K562 (cell line): ENCODE measurements around the gene BCL3. TPM values are rescaled to one million over a fixed set of nuclear protein-coding genes. Genes with fewer than 3 reads are reported as not detected.

Experiments
- ATAC-seq: fragments of 200-7000 bp; cut with Tn5 transposase; 3 replicates; pipeline ENCODE4 v1.9.1; 2020; ENCODE audit warnings: moderate library complexity
- BruUV-seq: library from RNA; stranded (reverse); fragments of 400-500 nt; replicated peaks from 2 replicates; lab custom pipeline; 2021; lab: Mats Ljungman, UMichigan
- CTCF ChIA-PET: fragments of 300-600 bp; formaldehyde crosslinking; extraction: SDS; loops from one replicate; lab custom pipeline; 2021; ENCODE audit warnings: low intra/inter-chr PET ratio; lab: Yijun Ruan, JAX
- POLR2A ChIA-PET: fragments of 300-600, 350-650 bp; sonication (Branson Sonifier 250); formaldehyde crosslinking; extraction: SDS; loops from one replicate; lab custom pipeline; 2021; ENCODE audit warnings: antibody characterized with exemption, inconsistent platforms; lab: Yijun Ruan, JAX
- DNase-seq, 4 experiments: peaks; one replicate each; pipeline versions ENCODE4 v3.0.0 to v3.0.0-alpha.2; 2011 to 2018; ENCODE audit warnings: low spot score in 3 of 4, mixed read lengths in 3 of 4; ENCODE audit errors: extremely low read depth in 1 of 4
- FAIRE-seq: peaks from 2 replicates; lab custom pipeline; 2011; peaks lifted over from hg19 to GRCh38; lab: Jason Lieb, UNC
- H2AFZ ChIP-seq: 2 replicates; pipeline ENCODE4 v1.6.0; 2011; ENCODE audit warnings: low read depth, low read length, control low read depth, inconsistent platforms
- H3K27ac ChIP-seq: fragments of 200-600 bp; 3 replicates; pipeline ENCODE4 v1.8.0; 2011; ENCODE audit warnings: low read depth, mild to moderate bottlenecking, control low read depth, inconsistent platforms, low read length, moderate library complexity, mixed read lengths; ENCODE audit errors: extremely low read depth
- H3K27me3 ChIP-seq, 2 experiments: fragments of 300-600 bp in 1 of 2; 2 replicates in 1 of 2; 3 replicates in 1 of 2; pipeline versions ENCODE4 v1.6.0 to v1.8.0; 2011; ENCODE audit warnings: inconsistent platforms in 2 of 2, low read length in 2 of 2, mild to moderate bottlenecking in 1 of 2, mixed read lengths in 1 of 2, moderate library complexity in 1 of 2; ENCODE audit not compliant: control insufficient read depth in 2 of 2, insufficient read depth in 2 of 2
- H3K36me3 ChIP-seq: fragments of 300-600 bp; 3 replicates; pipeline ENCODE4 v1.8.0; 2011; ENCODE audit warnings: mild to moderate bottlenecking, low read length, inconsistent platforms; ENCODE audit not compliant: control insufficient read depth, insufficient read depth
- H3K4me1 ChIP-seq, 2 experiments: fragments of 200-600 bp in 1 of 2; replicated peaks in 1 of 2; 2 replicates in 1 of 2; 3 replicates in 1 of 2; pipeline versions ENCODE4 v1.5.1 to v1.8.0; 2011; ENCODE audit warnings: inconsistent platforms in 2 of 2, low read length in 2 of 2, mild to moderate bottlenecking in 1 of 2, mixed read lengths in 1 of 2, moderate library complexity in 1 of 2; ENCODE audit not compliant: control insufficient read depth in 2 of 2, insufficient read depth in 2 of 2
- H3K4me2 ChIP-seq: 2 replicates; pipeline ENCODE4 v1.6.1; 2011; ENCODE audit warnings: low read length, control low read depth, inconsistent platforms, mixed read lengths; ENCODE audit not compliant: insufficient read depth
- H3K4me3 ChIP-seq: fragments of 200-600 bp; sonication (generic), shearing (Covaris generic); 2 replicates; pipeline ENCODE4 v1.5.1; 2016; ENCODE audit warnings: control low read depth, inconsistent platforms
- H3K79me2 ChIP-seq: fragments of 200-600 bp; 3 replicates; pipeline ENCODE4 v1.8.0; 2011; ENCODE audit warnings: low read length, inconsistent platforms; ENCODE audit not compliant: control insufficient read depth, insufficient read depth
- H3K9ac ChIP-seq, 2 experiments: 2 replicates each; pipeline versions ENCODE4 v1.6.0 to v1.6.1; 2011; ENCODE audit warnings: low read depth in 2 of 2, low read length in 2 of 2, control low read depth in 1 of 2, inconsistent platforms in 1 of 2, mild to moderate bottlenecking in 1 of 2, mixed read lengths in 1 of 2; ENCODE audit not compliant: insufficient read depth in 1 of 2
- H3K9me1 ChIP-seq: one replicate; pipeline ENCODE4 v1.6.0; 2011; ENCODE audit warnings: inconsistent platforms, mild to moderate bottlenecking, low read length, moderate library complexity; ENCODE audit not compliant: control insufficient read depth, insufficient read depth
- H3K9me3 ChIP-seq: replicated peaks from 2 replicates; pipeline ENCODE4 v1.5.1; 2011; ENCODE audit warnings: low read depth, low read length, inconsistent platforms; ENCODE audit not compliant: control insufficient read depth, insufficient read depth
- H4K20me1 ChIP-seq: replicated peaks from 2 replicates; pipeline ENCODE4 v1.6.1; 2011; ENCODE audit warnings: low read length, inconsistent platforms, mixed read lengths; ENCODE audit not compliant: control insufficient read depth, insufficient read depth
- CBFB ChIP-seq: sonication (generic); formaldehyde crosslinking; IDR thresholded peaks from 2 replicates; pipeline ENCODE4 v1.4.0; 2020; ENCODE audit warnings: mild to moderate bottlenecking, missing genetic modification reagents
- CBX1 ChIP-seq: sonication (generic); IDR thresholded peaks from 2 replicates; pipeline ENCODE4 v1.6.1; 2016; ENCODE audit warnings: antibody characterized with exemption, low read depth, mild to moderate bottlenecking
- EGR1 ChIP-seq: fragments of 450-650 bp; conservative IDR thresholded peaks from 2 replicates; pipeline ENCODE4 v1.6.1; 2017; ENCODE audit warnings: mild to moderate bottlenecking
- ETV1 ChIP-seq: fragments of 450-650 bp; conservative IDR thresholded peaks from 2 replicates; pipeline ENCODE4 v1.6.1; 2016; ENCODE audit warnings: missing genetic modification characterization, control low read depth, low read depth, missing compliant biosample characterization
- GATAD2B ChIP-seq: fragments of 450-650 bp; IDR thresholded peaks from 2 replicates; pipeline ENCODE4 v1.6.1; 2017; ENCODE audit warnings: mild to moderate bottlenecking, borderline replicate concordance
- KDM1A ChIP-seq, 2 experiments: fragments of 450-650 bp; IDR thresholded peaks; 2 replicates each; pipeline ENCODE4 v1.6.1; 2016; ENCODE audit warnings: mild to moderate bottlenecking in 2 of 2
- LCOR ChIP-seq: sonication (generic); formaldehyde crosslinking; IDR thresholded peaks from 2 replicates; pipeline ENCODE4 v1.8.0; 2022; ENCODE audit warnings: mild to moderate bottlenecking, missing genetic modification reagents
- MTA1 ChIP-seq: fragments of 450-650 bp; IDR thresholded peaks from 2 replicates; pipeline ENCODE4 v1.6.1; 2017; ENCODE audit warnings: borderline replicate concordance
- NFIC ChIP-seq: fragments of 450-650 bp; IDR thresholded peaks from 2 replicates; pipeline ENCODE4 v1.6.1; 2017; ENCODE audit warnings: mild to moderate bottlenecking, inconsistent platforms
- NR2C2 ChIP-seq, 2 experiments: fragments of 200-800 bp in 1 of 2; sonication (Bioruptor generic) in 1 of 2; sonication (generic) in 1 of 2; formaldehyde crosslinking in 1 of 2; IDR thresholded peaks; 2 replicates each; pipeline versions ENCODE4 v1.6.1 to v1.8.0; 2016 to 2022; ENCODE audit warnings: mild to moderate bottlenecking in 1 of 2, missing compliant biosample characterization in 1 of 2, missing genetic modification characterization in 1 of 2, missing genetic modification reagents in 1 of 2
- RBM25 ChIP-seq: fragments of 200-400 bp; formaldehyde crosslinking; IDR thresholded peaks from 2 replicates; pipeline ENCODE4 v1.6.1; 2018; ENCODE audit warnings: low read length, low read depth, moderate library complexity; ENCODE audit not compliant: severe bottlenecking
- SPI1 ChIP-seq: IDR thresholded peaks from 2 replicates; pipeline ENCODE4 v1.6.1; 2011; ENCODE audit warnings: low read depth, low read length, control low read depth, borderline replicate concordance
- ZFP36 ChIP-seq: fragments of 150-350 bp; IDR thresholded peaks from 2 replicates; pipeline ENCODE4 v1.6.1; 2018; ENCODE audit warnings: low read length, low read depth; ENCODE audit not compliant: partially characterized antibody
- ZNF263 ChIP-seq: sonication (generic); formaldehyde crosslinking; IDR thresholded peaks from 2 replicates; pipeline ENCODE4 v1.8.0; 2022; ENCODE audit warnings: mild to moderate bottlenecking, missing genetic modification reagents, borderline replicate concordance
- ZNF644 ChIP-seq: fragments of 200-800 bp; sonication (Bioruptor generic); IDR thresholded peaks from 2 replicates; pipeline ENCODE4 v1.6.1; 2016; ENCODE audit warnings: low read depth, missing genetic modification characterization, missing compliant biosample characterization
- ZNF707 ChIP-seq: fragments of 250-450 bp; sonication (Bioruptor Pico); conservative IDR thresholded peaks from 2 replicates; pipeline ENCODE4 v1.8.0; 2022; ENCODE audit warnings: inconsistent platforms, mild to moderate bottlenecking, moderate library complexity
- WGBS: fragments of 100-300 bp; shearing (Covaris generic); methylation state at CpG from one replicate; pipeline ENCODE4 v1.1.6; 2016; ENCODE audit warnings: low coverage, mixed read lengths; ENCODE audit not compliant: insufficient coverage; ENCODE audit errors: missing lambda C conversion rate; 5-methylcytosine and 5-hydroxymethylcytosine counted together
- in situ Hi-C: fragments of 300-500 bp; cut with MboI; formaldehyde crosslinking; loops from 4 replicates; pipeline ENCODE4 v1.15.0; 2018; ENCODE audit warnings: inconsistent platforms, mixed read lengths
- intact Hi-C: fragments of 100-400 bp; cut with micrococcal nuclease; formaldehyde crosslinking; loops from 2 replicates; pipeline ENCODE4 v1.14.2; 2022
- polyA plus RNA-seq, 8 experiments: library from polyadenylated mRNA; depleted of rRNA in 4 of 8; stranded (reverse) in 5 of 8; unstranded in 3 of 8; fragments of >200 nt; fragmentation: Nextera tagmentation in 2 of 8; fragmentation: Illumina TruSeq in 1 of 8; extraction: Ambion mirVana in 2 of 8; extraction: Trizol in 1 of 8; gene quantifications; 2 replicates each; pipeline versions ENCODE4 v1.2.1 to v1.2.3, GENCODE V29; 2011 to 2014; ENCODE audit warnings: inconsistent platforms in 1 of 8, missing spikeins in 1 of 8
- total RNA-seq, 7 experiments: library from RNA; depleted of rRNA in 6 of 7; stranded (reverse); fragments of >200 nt in 6 of 7; fragmentation: Illumina TruSeq in 2 of 7; extraction: Trizol in 2 of 7; gene quantifications; 2 replicates each; pipeline versions ENCODE4 v1.2.1 to v1.2.3, GENCODE V29; 2011 to 2021; ENCODE audit warnings: low replicate concordance in 1 of 7
- TF ChIP-seq, protein P1 (sequence below): sonication (generic); formaldehyde crosslinking; IDR thresholded peaks from 2 replicates; pipeline ENCODE4 v1.8.0; 2023; ENCODE audit warnings: missing genetic modification reagents, mild to moderate bottlenecking, borderline replicate concordance

BCL3 gene
- total and polyA plus RNA-seq, 9 of the 15 experiments (the other 6 are each of a cell fraction or from before 2014, with no cell fraction given), result 0.03 to 2.4 (median 0.50) TPM; not detected in 1

GRCh38 chr19:44718441-44719261 is 29.9 kb upstream of the BCL3 start:
- in situ Hi-C loops, result no loop called here
- no peaks in the 10 kb centered on the region for H3K27me3 ChIP-seq
- H3K4me2 ChIP-seq, result no peak overlapping the region
- DNase-seq, result no peak
- no peaks in the 10 kb centered on the region for H3K36me3 ChIP-seq
- peak overlapping the region; percentile 58; the same call in 1 of the 2 replicates for H2AFZ ChIP-seq
- WGBS, result 51% methylated on average over 11 of the region's 11 CpGs
- no peak for FAIRE-seq
- peaks cover 10% of the 10 kb centered on the region for H3K9me3 ChIP-seq
- no peak overlapping the region for H3K4me3 ChIP-seq
- ChIA-PET CTCF (no interaction called here), POLR2A (interaction anchor here (0.6 to 1.2 kb wide), 2 partner anchors 19 to 23 kb away, joined by 3 read pairs; no protein-coding TSS in a partner anchor)
- peaks cover 9 to 24% of the 10 kb centered on the region in 2 experiments for H3K4me1 ChIP-seq
- no peaks in the 10 kb centered on the region for H3K79me2 ChIP-seq
- BruUV-seq, result no TSS peak
- no peak overlapping the region for H3K27ac ChIP-seq
- H3K9me1 ChIP-seq, result no peaks in the 10 kb centered on the region
- intact Hi-C loops, result no loop called here
- no peak; the same call in 2 of the 3 replicates for ATAC-seq
- no peaks in the 10 kb centered on the region for H4K20me1 ChIP-seq
- peak overlapping the region in 1 of 2 experiments; percentile 54; a peak in 1 of 4 replicates for H3K9ac ChIP-seq
- TF ChIP-seq ZNF707 (no peak), ETV1 (tag) (no peak), NR2C2 (CRISPR knock-in tag; IDR thresholded peaks at IDR 0.05) (no peak), NR2C2 (tag; IDR thresholded peaks at IDR 0.05) (no peak), ZFP36 (peak; percentile 67), ZNF644 (no peak), MTA1 (peak; percentile 23; the same call in 1 of the 2 replicates), CBFB (CRISPR knock-in tag) (no peak), SPI1 (0 out of 2 replicates have a peak, but pooled peaks have one; percentile 30), KDM1A (IDR thresholded peaks at IDR 0.05) (peak in 1 of 2 experiments; percentile 23; a peak in 1 of 4 replicates), CBX1 (no peak), NFIC (peak; percentile 62), ZNF263 (CRISPR knock-in tag) (peak; percentile 97), LCOR (no peak), RBM25 (peak; percentile 12), EGR1 (peak; percentile 39), GATAD2B (no peak)
- TF ChIP-seq, protein P1, sequence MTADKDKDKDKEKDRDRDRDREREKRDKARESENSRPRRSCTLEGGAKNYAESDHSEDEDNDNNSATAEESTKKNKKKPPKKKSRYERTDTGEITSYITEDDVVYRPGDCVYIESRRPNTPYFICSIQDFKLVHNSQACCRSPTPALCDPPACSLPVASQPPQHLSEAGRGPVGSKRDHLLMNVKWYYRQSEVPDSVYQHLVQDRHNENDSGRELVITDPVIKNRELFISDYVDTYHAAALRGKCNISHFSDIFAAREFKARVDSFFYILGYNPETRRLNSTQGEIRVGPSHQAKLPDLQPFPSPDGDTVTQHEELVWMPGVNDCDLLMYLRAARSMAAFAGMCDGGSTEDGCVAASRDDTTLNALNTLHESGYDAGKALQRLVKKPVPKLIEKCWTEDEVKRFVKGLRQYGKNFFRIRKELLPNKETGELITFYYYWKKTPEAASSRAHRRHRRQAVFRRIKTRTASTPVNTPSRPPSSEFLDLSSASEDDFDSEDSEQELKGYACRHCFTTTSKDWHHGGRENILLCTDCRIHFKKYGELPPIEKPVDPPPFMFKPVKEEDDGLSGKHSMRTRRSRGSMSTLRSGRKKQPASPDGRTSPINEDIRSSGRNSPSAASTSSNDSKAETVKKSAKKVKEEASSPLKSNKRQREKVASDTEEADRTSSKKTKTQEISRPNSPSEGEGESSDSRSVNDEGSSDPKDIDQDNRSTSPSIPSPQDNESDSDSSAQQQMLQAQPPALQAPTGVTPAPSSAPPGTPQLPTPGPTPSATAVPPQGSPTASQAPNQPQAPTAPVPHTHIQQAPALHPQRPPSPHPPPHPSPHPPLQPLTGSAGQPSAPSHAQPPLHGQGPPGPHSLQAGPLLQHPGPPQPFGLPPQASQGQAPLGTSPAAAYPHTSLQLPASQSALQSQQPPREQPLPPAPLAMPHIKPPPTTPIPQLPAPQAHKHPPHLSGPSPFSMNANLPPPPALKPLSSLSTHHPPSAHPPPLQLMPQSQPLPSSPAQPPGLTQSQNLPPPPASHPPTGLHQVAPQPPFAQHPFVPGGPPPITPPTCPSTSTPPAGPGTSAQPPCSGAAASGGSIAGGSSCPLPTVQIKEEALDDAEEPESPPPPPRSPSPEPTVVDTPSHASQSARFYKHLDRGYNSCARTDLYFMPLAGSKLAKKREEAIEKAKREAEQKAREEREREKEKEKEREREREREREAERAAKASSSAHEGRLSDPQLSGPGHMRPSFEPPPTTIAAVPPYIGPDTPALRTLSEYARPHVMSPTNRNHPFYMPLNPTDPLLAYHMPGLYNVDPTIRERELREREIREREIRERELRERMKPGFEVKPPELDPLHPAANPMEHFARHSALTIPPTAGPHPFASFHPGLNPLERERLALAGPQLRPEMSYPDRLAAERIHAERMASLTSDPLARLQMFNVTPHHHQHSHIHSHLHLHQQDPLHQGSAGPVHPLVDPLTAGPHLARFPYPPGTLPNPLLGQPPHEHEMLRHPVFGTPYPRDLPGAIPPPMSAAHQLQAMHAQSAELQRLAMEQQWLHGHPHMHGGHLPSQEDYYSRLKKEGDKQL, result no peak
